Measurements from ENCODE around the gene DIO1. TPM values are rescaled to one million over a fixed set of nuclear protein-coding genes. Genes with fewer than 3 reads are reported as not detected.

Gene DIO1
- total RNA-seq, 1 experiment from 2014 or later, result not detected

GRCh38 chr1:53851571-53852285 lies 42.3 kb upstream of the DIO1 start:
- Histone ChIP-seq H3K27ac (no peak overlapping the region), H4K20me1 (ENCODE audit: insufficient read depth) (no peaks in the 10 kb centered on the region), H3K79me2 (ENCODE audit: low read depth) (no peaks in the 10 kb centered on the region), H3K4me1 (replicated peaks; ENCODE audit: insufficient read depth) (no peaks in the 10 kb centered on the region), H3K27me3 (ENCODE audit: insufficient read depth, low read depth) (no peaks in the 10 kb centered on the region), H3K4me3 (no peak overlapping the region), H3K36me3 (ENCODE audit: low read depth) (no peaks in the 10 kb centered on the region), H2AFZ (no peak overlapping the region), H3K9me2 (ENCODE audit: insufficient read depth) (no peaks in the 10 kb centered on the region), H3K4me2 (no peak overlapping the region), H3K9me3 (ENCODE audit: insufficient read depth, low read depth) (no peaks in the 10 kb centered on the region), H3F3A (ENCODE audit: insufficient read depth, low read depth) (no peaks in the 10 kb centered on the region)
- intact Hi-C loops (cut with micrococcal nuclease; ENCODE audit: unreplicated experiment), result no loop called here
- ChIA-PET CTCF (interaction anchor here (0.6 to 1.1 kb wide), 2 partner anchors 9 to 694 kb away, joined by 3 to 6 read pairs; no protein-coding TSS in a partner anchor), POLR2A (ENCODE audit: unreplicated experiment) (no interaction called here)
- no peak for TF ChIP-seq EZH2 (IDR thresholded peaks at IDR 0.05; ENCODE audit: low read depth)
- no peak for TF ChIP-seq CTCF (conservative IDR thresholded peaks at IDR 0.05)
- no peak for DNase-seq
- BruUV-seq (replicated peaks), result no TSS peak

GRCh38 chr1:53860967-53861411 lies 33.0 kb upstream of the DIO1 start:
- no peaks in the 10 kb centered on the region for H3K79me2 ChIP-seq (ENCODE audit: low read depth)
- H3F3A ChIP-seq (ENCODE audit: insufficient read depth, low read depth), result no peaks in the 10 kb centered on the region; the same call in 1 of the 2 replicates
- ChIA-PET CTCF (interaction anchor here (0.5 to 1.6 kb wide), 8 partner anchors 10 to 236 kb away, joined by 3 to 20 read pairs (median 3); no protein-coding TSS in a partner anchor), POLR2A (ENCODE audit: unreplicated experiment) (interaction anchor here (0.6 to 0.7 kb wide), 4 partner anchors 23 to 1198 kb away, joined by 3 to 4 read pairs (median 4); partner anchors contain the start of gene NDC1)
- TF ChIP-seq CTCF (conservative IDR thresholded peaks at IDR 0.05), result peak; percentile 80
- TF ChIP-seq EZH2 (IDR thresholded peaks at IDR 0.05; ENCODE audit: low read depth), result no peak
- H3K4me1 ChIP-seq (replicated peaks; ENCODE audit: insufficient read depth), result no peaks in the 10 kb centered on the region
- H3K9me2 ChIP-seq (ENCODE audit: insufficient read depth), result no peaks in the 10 kb centered on the region
- H3K27ac ChIP-seq, result no peak overlapping the region
- H3K4me2 ChIP-seq, result no peak overlapping the region
- no peaks in the 10 kb centered on the region for H4K20me1 ChIP-seq (ENCODE audit: insufficient read depth)
- no TSS peak for BruUV-seq (replicated peaks)
- no peaks in the 10 kb centered on the region for H3K36me3 ChIP-seq (ENCODE audit: low read depth)
- no peaks in the 10 kb centered on the region for H3K27me3 ChIP-seq (ENCODE audit: insufficient read depth, low read depth)
- intact Hi-C loops (cut with micrococcal nuclease; ENCODE audit: unreplicated experiment), result loop anchor here (5.0 kb wide), 3 partner anchors 86 to 946 kb away; partner anchors contain the start of genes IFT25 and LRRC42
- no peak overlapping the region for H3K4me3 ChIP-seq
- no peak overlapping the region for H2AFZ ChIP-seq
- peak; percentile 47 to 50 for DNase-seq
- no peaks in the 10 kb centered on the region for H3K9me3 ChIP-seq (ENCODE audit: insufficient read depth, low read depth)

- Histone ChIP-seq H3K9me2 (ENCODE audit: insufficient read depth) (no peaks in the 10 kb centered on the region), H4K20me1 (ENCODE audit: insufficient read depth) (no peaks in the 10 kb centered on the region), H3K36me3 (ENCODE audit: low read depth) (no peaks in the 10 kb centered on the region), H3K4me1 (replicated peaks; ENCODE audit: insufficient read depth) (no peaks in the 10 kb centered on the region), H3K4me2 (no peak overlapping the region), H3K27me3 (ENCODE audit: insufficient read depth, low read depth) (no peaks in the 10 kb centered on the region), H3F3A (ENCODE audit: insufficient read depth, low read depth) (no peaks in the 10 kb centered on the region; the same call in 1 of the 2 replicates), H3K79me2 (ENCODE audit: low read depth) (no peaks in the 10 kb centered on the region), H3K4me3 (no peak overlapping the region), H3K27ac (no peak overlapping the region), H3K9me3 (ENCODE audit: insufficient read depth, low read depth) (no peaks in the 10 kb centered on the region), H2AFZ (no peak overlapping the region)
- POLR2A ChIA-PET (ENCODE audit: unreplicated experiment), result interaction anchor here (0.7 kb wide), 1 partner anchor 241 kb away, joined by 4 read pairs; no protein-coding TSS in a partner anchor
- CTCF ChIA-PET, result interaction anchor here (0.5 to 1.0 kb wide), 2 partner anchors 14 to 419 kb away, joined by 3 to 19 read pairs; no protein-coding TSS in a partner anchor
- intact Hi-C loops (cut with micrococcal nuclease; ENCODE audit: unreplicated experiment), result loop anchor here (5.0 kb wide), 3 partner anchors 85 to 945 kb away; partner anchors contain the start of genes IFT25 and LRRC42
- no TSS peak for BruUV-seq (replicated peaks)
- no peak for TF ChIP-seq EZH2 (IDR thresholded peaks at IDR 0.05; ENCODE audit: low read depth)
- no peak for TF ChIP-seq CTCF (conservative IDR thresholded peaks at IDR 0.05)
- no peak for DNase-seq
Observed at GRCh38 chr1:53862507-53862906, 31.5 kb upstream of the DIO1 start.
